GM18909 (cell line): ENCODE measurements around the gene IFTAP.

Experiments used
- ATAC-seq: cut with Tn5 transposase; IDR thresholded peaks from one replicate; pipeline ENCODE4 v1.9.1; 2021; ENCODE audit warnings: mild to moderate bottlenecking; ENCODE audit not compliant: unreplicated experiment, poor library complexity

Gene IFTAP

GRCh38 chr11:36591433-36591832 lies 2.9 kb upstream of the IFTAP start:
- no peak for ATAC-seq

- no peak for ATAC-seq
These were observed 2.6 kb downstream of the IFTAP start for GRCh38 chr11:36596880-36597279.

GRCh38 chr11:36598051-36598450 lies 3.7 kb downstream of the IFTAP start, which contains the start of gene RAG2:
Gene RAG2, minus strand, starts transcription at chr11:36598236. Its CDS starts 4,068 bp downstream, at chr11:36594168.
- ATAC-seq = no peak

GRCh38 chr11:36600180-36600579 lies 5.9 kb downstream of the IFTAP start:
- ATAC-seq = no peak

GRCh38 chr11:36601155-36601554 lies 6.9 kb downstream of the IFTAP start:
- no peak for ATAC-seq

GRCh38 chr11:36602135-36602534 lies 7.8 kb downstream of the IFTAP start:
- ATAC-seq = no peak

GRCh38 chr11:36605221-36606216 lies 11.2 kb downstream of the IFTAP start:
- peak; percentile 72 for ATAC-seq

GRCh38 chr11:36608491-36609199 lies 14.3 kb downstream of the IFTAP start:
- ATAC-seq = no peak

- no peak for ATAC-seq
These were observed 15.1 kb downstream of the IFTAP start for GRCh38 chr11:36609383-36609782.

- no peak for ATAC-seq
These were observed 21.5 kb downstream of the IFTAP start for GRCh38 chr11:36615826-36616225.

GRCh38 chr11:36617543-36618362 lies 23.5 kb downstream of the IFTAP start:
- ATAC-seq = no peak

- ATAC-seq = no peak
These were observed 24.2 kb downstream of the IFTAP start for GRCh38 chr11:36618363-36619047.

GRCh38 chr11:36619502-36619901 lies 25.2 kb downstream of the IFTAP start:
- no peak for ATAC-seq

GRCh38 chr11:36620246-36620645 lies 25.9 kb downstream of the IFTAP start:
- ATAC-seq = no peak

- ATAC-seq = peak; percentile 65
These were observed 28.3 kb downstream of the IFTAP start for GRCh38 chr11:36622431-36623136.

- no peak for ATAC-seq
These were observed 29.2 kb downstream of the IFTAP start for GRCh38 chr11:36623494-36623893.

GRCh38 chr11:36627006-36627405 lies 32.7 kb downstream of the IFTAP start:
- ATAC-seq = no peak

- ATAC-seq = no peak
These were observed 33.2 kb downstream of the IFTAP start for GRCh38 chr11:36627471-36627870.

- ATAC-seq = no peak
These were observed 33.8 kb downstream of the IFTAP start for GRCh38 chr11:36628141-36628540.
